Stimulated activated CD4-positive, alpha-beta T cell treated with anti-CD3 and anti-CD28 coated beads, Interleukin-12 subunit alpha, Interleukin-12 subunit beta, amount 100 ng/mL, for 4 hours (primary cell): ENCODE measurements around the gene SH3GLB1.

Experiments
- DNase-seq: peaks from one replicate; pipeline ENCODE4 v3.0.0-alpha.2; 2020

SH3GLB1 gene

DNA sequence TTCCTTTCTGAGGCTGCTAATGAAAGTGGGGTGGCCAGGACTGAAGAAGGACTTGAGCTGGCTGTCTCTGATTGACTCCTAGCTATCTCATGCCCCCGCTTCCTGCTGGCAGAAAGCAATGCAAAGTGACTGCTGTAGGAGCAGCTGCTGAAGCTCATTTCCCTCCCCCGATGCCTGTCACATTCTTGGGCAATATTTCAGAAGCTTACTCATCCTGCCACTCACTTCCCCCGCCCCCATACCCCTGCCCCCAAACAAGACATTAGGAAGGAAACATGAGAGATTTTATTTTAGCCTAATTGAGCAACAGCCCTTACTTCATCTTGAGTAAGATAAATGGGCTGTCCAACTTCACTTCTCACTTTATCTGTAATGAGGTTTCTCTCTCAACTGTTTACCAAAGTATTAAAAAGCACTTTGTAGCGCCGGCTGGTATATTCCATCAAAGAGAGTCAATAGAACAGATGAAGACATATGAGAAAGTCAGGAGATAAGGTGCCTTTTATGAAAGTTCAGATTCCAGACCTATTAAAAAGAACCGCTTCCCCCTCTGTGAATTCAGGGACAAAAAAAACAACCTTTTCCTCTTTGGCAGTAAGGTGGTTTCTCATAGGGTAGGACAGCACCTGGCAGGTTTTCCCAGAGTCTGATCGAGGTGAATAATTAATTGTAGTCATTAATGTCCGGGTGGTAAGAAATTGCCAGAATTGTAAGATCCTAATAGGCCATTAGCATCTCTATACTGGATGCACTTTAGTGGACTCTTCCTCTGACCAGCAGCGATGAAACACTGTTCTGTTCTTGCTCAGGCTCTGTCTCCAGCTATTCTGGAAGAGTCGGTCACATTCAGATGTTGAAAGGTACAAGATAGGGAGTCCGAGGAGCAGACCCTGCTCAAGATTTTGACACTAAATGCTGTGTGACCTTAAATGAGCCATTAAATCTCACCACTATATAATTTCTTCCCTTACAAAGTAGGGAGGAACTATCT, 70.2 kb downstream of the SH3GLB1 start:
- DNase-seq, result peak; percentile 27

DNA sequence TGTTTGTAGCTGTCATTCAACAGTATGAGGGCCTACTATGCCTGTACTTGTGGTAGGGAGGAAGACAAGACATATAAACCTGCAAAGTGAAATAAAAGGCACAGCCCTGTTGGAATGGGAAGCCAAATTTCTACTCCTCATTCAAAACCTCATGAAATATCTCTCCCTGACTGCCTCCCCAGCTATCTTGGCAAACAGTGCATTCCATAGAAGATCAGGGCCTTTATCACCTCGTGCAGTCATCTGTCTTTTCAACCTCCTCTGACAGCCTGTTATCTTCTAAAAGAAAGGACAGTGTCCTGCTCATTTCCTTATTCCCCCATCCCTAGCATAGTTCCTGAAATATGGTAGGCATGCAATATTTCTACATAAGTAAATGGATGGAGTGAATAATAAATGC, 71.0 kb downstream of the SH3GLB1 start:
- no peak for DNase-seq

GRCh38 chr1:86776108-86776507, 71.7 kb downstream of the SH3GLB1 start:
- DNase-seq, result no peak

DNA sequence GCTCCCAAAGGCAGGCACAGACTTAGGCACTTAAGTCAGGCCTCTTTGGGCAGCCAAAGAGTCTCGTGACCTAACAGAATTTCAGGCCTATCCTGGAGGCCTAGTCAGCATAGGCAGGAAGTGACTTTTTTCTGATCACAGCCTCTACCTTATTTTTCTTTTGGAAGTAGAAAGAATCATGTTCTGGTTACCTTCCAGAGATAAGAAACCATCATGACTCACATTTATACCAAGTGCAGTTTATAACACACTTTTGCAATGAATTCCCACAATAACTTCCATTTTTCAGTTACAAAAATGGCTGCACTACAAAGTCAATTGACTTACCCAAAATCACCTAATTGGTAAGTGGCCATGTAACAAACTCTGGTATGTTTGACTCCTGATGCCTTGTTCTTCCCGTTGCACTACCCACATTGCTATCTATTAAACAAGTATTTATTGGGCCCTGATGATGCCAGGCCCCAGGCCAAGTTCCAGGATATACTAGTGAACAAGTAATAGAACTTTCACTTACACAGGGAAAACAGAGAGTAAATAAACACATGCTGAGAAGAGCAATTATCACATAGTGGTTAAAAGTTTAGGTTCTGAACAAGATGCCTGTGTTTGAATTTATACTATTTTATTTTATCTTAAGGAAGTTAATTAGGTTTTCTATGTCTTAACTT, 74.3 kb downstream of the SH3GLB1 start:
- DNase-seq, result no peak

DNA sequence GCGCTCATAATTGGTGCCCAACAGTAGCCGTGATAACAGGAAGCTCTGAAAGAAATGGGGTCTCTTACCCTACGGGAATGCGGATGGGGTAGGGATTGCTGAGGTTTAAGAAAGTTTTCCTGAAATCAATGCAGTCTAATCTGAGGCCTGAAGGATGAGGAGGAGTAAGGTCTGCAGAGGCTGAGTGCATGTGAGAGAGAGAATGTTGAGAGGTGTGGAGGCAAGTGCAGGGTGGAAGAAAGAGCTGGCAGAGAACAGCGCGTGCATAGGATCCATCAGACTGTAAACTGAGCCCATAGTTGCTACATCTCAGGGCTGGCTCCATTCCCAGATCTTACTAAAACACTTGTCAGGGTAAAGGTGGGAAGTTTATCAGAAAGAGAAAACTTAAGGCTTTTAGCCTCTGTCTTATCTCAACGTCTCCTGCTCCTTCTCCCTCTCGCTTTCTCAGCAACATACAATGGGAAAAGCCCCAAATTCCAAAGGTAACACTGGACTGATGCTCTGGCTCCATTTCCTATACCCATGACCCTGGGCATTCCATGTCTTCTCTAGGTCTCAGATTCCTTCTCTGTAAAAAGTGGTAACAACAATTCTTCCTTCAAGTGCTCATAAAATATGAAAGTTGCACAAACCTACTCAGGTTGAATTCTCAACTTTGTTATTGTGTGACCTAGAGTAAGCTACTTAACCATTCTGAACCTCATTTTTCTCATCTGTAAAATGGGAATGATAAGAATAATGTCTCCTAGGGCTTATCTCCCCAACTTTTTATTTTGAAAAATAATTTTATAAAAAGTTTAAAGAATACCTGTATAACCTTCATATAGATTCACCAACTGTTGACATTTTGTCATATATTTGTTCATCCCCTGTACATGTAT, 75.2 kb downstream of the SH3GLB1 start:
- no peak for DNase-seq

DNA sequence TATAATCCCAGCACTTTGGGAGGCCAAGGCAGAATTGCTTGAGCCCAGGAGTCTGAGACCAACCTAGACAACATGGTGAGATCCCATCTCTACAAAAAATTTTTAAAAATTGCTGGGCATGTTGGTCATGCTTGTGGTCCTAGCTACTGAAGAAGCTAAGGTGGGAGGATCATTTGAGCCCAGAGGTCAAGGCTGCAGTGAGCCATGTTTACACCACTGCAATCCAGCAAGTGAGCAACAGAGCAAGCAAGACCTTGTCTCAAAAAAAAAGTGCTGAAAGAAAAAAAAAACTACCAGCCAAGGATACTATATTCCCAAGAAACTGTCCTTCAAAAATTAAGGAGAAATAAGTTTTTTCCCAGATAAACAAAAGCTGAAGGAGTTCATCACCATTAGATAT, 78.1 kb downstream of the SH3GLB1 start:
- DNase-seq, result no peak

DNA sequence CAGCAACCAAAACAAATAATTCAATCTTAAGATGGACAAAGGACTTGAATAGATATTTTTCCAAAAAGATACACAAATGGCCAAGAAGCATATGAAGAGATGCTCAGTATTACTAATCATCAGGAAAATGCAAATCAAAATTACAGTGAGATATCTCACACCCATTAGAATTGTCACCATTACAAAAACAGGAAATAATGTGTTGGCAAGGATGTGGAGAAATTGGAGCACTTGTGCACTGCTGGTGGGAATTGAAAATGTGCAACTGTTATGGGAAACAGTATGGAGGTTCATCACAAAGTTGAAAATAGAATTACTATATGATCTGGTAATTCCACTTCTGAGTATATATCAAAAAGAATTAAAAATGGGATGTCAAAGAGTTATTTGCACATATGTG, 83.2 kb downstream of the SH3GLB1 start:
- no peak for DNase-seq

GRCh38 chr1:86788300-86789206, 84.2 kb downstream of the SH3GLB1 start:
- DNase-seq, result no peak

- no peak for DNase-seq
Observed at GRCh38 chr1:86795316-86795715, 90.9 kb downstream of the SH3GLB1 start.
